ENCODE measurements around the gene MEP1B.

- no peak for TF ChIP-seq CTCF (IDR thresholded peaks at IDR 0.05)
- no peak for TF ChIP-seq EP300 (IDR thresholded peaks at IDR 0.05)
These were observed 18.7 kb downstream of the MEP1B start for GRCh38 chr18:32208577-32208976.

Data from ovary (tissue), 3 donors.